ENCODE results near the gene DPH2.

Gene DPH2

DNA sequence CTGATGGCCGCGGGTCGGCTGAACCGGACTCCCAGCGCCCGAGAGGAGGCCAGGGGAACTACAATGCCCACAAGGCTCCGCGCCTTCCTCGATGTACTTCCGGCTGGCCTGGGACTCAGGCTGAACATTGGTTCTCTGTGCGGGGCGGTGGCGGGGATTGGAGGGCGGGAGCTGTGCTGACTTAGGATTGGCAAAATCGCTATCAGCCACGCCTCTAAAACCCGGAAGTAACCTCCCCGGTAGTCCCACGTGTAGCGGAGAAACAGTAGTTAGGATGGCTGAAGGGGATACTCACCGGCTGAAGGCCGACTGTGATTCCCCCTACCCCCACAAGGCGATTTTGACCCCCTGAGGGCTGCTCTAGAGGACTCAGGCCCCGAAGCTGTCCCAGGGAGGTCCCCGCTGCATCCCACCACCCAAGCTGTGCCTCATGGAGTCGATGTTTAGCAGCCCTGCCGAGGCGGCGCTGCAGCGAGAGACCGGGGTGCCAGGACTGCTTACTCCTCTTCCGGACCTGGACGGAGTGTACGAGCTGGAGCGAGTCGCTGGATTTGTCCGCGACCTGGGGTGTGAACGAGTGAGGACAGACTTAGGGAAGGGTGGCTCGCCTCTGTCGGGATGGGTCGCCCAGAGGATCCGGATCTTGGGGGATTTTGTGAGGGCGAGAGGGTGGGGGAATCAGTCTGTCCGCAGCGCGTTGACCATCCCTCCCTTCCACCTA lies at the start of gene DPH2:
DPH2 (plus strand) TSS at position 265 of the 721 bp plus-strand sequence; CDS start at position 431, 166 bp downstream.
- DNase-seq: peak; percentile 96

DNA sequence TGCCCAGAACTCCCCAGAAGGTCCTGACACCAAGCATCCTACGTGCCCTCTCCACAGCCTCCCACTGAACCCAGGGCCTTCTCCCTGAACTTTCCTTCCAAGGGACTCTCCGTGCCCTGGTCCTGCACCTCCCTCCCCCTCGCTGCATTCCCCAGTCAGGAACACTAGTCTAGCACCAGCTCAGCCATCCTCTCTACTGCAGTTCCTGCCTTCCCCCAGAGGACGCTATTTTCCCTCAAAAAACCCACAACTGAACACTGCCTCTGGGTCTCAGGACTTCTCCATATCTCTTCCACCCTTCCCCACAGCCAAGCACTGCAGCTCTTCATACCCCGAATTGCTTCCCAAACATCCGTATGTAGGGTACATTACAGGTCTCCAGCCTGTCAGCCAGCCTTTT lies 48.8 kb upstream of the DPH2 start:
- no peak for DNase-seq

GRCh38 chr1:43924516-43924915 lies 45.3 kb upstream of the DPH2 start:
- DNase-seq: no peak

GRCh38 chr1:43925846-43926245 lies 44.0 kb upstream of the DPH2 start:
- no peak for DNase-seq

GRCh38 chr1:43930168-43930948 lies 39.5 kb upstream of the DPH2 start:
- DNase-seq: no peak

DNA sequence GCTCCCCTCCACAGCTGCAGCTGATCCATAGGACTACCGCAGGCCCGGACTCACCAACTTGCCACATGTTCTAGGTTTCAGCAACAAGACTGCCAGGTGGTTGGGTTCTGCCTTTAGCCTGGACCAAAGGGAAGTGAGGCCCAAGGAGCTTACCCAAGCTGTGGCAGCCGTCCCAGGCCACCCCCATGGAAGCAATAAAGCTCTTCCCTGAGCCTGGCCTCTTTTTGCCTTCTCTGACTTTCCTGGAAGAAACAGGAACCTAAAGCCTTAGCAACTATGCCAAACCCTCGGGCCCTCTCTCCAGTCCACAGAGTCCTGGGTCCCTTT lies 38.9 kb upstream of the DPH2 start:
- DNase-seq: no peak

GRCh38 chr1:43931711-43932660 lies 37.8 kb upstream of the DPH2 start:
- DNase-seq: no peak

- DNase-seq: no peak
These were observed 36.9 kb upstream of the DPH2 start for GRCh38 chr1:43932786-43933385.

DNA sequence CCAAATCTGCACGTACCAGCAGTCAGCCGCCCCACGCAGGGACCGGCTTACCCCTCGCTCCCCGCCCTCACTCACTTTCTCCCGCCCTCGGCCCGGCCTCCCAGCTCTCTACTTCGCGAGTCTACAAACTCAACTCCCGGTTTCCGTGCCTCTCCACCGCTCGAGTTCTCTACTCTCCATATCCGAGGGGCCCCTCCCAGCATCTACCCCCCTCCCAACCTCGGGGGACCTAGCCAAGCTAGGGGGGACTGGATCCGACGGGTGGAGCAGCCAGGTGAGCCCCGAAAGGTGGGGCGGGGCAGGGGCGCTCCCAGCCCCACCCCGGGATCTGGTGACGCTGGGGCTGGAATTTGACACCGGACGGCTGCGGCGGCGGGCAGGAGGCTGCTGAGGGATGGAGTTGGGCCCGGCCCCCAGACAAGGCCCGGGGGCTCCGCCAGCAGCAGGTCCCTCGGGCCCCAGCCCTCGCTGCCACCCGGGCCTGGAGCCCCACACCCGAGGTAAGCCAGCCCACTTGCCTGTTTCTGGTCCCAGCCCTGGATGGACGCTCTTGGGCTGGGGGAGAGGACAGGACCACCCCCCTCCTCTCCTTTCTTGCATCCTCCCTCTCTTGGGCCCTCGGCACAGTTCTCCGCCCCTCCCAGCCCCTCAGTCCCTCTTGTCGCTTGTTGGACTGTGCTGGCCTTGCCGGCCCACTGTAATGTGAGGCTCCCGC lies 36.3 kb upstream of the DPH2 start, which contains the start of gene ARTN:
ARTN (plus strand) TSS at position 416 of the 715 bp plus-strand sequence. CDS start 1,856 bp downstream, outside the sequence.
- no peak for DNase-seq

GRCh38 chr1:43934101-43934985 lies 35.5 kb upstream of the DPH2 start:
- peak; percentile 11 for DNase-seq

- no peak for DNase-seq
These were observed 34.9 kb upstream of the DPH2 start for GRCh38 chr1:43934986-43935324.

DNA sequence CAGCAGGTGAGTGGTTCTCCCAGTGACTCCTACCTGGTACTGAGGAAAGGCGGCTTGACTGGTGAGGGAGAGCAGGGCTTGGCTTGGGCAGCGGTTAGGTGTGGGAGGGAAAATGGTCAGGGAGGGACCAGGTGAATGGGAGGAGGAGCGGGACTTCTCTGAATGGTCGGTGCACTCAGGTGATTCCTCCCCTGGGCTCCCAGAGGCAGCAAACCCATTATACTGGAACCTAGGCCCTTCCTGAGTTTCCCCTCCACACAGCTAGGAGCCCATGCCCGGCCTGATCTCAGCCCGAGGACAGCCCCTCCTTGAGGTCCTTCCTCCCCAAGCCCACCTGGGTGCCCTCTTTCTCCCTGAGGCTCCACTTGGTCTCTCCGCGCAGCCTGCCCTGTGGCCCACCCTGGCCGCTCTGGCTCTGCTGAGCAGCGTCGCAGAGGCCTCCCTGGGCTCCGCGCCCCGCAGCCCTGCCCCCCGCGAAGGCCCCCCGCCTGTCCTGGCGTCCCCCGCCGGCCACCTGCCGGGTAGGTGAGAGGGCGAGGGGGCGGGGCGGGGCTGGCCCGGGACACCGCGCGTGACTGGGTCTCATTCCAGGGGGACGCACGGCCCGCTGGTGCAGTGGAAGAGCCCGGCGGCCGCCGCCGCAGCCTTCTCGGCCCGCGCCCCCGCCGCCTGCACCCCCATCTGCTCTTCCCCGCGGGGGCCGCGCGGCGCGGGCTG lies 33.9 kb upstream of the DPH2 start:
- DNase-seq: no peak

DNA sequence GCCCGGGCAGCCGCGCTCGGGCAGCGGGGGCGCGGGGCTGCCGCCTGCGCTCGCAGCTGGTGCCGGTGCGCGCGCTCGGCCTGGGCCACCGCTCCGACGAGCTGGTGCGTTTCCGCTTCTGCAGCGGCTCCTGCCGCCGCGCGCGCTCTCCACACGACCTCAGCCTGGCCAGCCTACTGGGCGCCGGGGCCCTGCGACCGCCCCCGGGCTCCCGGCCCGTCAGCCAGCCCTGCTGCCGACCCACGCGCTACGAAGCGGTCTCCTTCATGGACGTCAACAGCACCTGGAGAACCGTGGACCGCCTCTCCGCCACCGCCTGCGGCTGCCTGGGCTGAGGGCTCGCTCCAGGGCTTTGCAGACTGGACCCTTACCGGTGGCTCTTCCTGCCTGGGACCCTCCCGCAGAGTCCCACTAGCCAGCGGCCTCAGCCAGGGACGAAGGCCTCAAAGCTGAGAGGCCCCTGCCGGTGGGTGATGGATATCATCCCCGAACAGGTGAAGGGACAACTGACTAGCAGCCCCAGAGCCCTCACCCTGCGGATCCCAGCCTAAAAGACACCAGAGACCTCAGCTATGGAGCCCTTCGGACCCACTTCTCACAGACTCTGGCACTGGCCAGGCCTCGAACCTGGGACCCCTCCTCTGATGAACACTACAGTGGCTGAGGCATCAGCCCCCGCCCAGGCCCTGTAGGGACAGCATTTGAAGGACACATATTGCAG lies 33.2 kb upstream of the DPH2 start:
- DNase-seq: no peak

GRCh38 chr1:43937179-43937865 lies 32.5 kb upstream of the DPH2 start:
- DNase-seq: no peak

DNA sequence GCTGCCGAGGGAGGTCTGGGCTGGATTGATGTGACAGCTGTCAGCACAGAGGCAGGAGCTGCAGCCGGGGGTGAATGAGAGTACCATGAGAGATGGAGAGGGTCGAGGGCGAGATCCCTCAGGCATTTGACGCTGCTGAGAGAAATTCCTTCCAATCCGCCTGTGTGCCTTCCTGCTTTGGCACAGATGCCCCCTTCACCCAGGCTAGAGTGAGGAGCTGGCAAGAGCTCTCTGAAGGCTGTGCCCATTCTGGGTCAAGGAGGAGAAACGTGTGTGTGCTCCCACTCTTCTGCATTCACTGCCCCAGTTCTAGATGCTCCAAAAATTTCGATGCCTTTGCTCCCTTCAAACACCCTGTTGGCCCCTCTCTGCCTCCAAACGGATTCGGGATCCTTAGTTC lies 31.4 kb upstream of the DPH2 start:
- DNase-seq: no peak

- DNase-seq: no peak
These were observed 30.8 kb upstream of the DPH2 start for GRCh38 chr1:43938892-43939587.

GRCh38 chr1:43942411-43942810 lies 27.4 kb upstream of the DPH2 start:
- DNase-seq: no peak

DNA sequence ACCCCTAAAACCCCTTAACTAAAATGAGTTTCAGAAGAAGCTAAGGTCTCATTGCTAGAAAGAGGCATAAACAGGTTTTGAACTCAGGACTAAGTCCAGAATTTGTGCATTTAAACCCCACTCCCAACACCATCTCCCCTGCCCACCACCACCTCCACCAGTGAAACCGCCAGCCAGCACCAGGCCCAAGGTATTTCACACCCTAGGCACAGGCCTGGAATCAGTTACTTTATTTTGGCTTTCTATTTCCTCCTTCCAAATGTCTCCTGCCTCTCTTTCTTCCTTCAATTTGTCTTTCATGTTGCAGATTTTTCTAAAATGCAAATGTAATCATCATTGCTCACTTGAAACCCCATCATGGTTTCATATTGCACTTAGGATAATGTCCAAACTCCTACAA lies 24.9 kb upstream of the DPH2 start:
- DNase-seq: no peak

Measured in NCI-H446 treated with DMSO at 0.1 percent for 48 hours (cell line).